ENCODE measurements around the gene INTS2.

The INTS2 gene

GRCh38 chr17:61849674-61850073, 78.1 kb downstream of the INTS2 start:
- Histone ChIP-seq H3K9me3 (no peaks in the 10 kb centered on the region), H3K27me3 (ENCODE audit: low read depth) (no peaks in the 10 kb centered on the region), H3K36me3 (replicated peaks) (peaks cover 31% of the 10 kb centered on the region), H3K4me3 (no peak overlapping the region), H3K4me1 (no peaks in the 10 kb centered on the region)
- in situ Hi-C loops (cut with MboI; ENCODE audit: low sequenced_read_pairs): no loop called here
- DNase-seq (ENCODE audit: low spot score in 2 of 2): no peak

DNA sequence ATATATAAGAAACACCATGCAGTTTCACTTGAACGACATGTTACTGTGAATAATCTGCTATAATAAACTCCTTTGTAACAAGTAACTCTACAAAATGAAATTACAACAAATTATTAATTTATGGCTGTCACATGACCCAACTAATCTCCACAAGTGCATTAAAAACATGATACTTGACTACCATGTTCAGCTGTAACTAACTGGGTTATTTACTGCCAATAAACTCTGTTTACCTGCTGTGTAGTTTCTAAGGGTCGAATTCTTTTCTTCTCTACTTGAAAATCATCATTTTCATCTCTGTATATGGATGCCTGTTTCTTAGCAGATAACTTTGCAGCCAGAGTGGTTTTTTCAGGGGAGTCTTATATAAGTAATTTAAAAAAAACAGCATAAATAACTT, 78.9 kb downstream of the INTS2 start:
- peaks cover 36% of the 10 kb centered on the region for H3K36me3 ChIP-seq (replicated peaks)
- in situ Hi-C loops (cut with MboI; ENCODE audit: low sequenced_read_pairs): no loop called here
- DNase-seq (ENCODE audit: low spot score in 2 of 2): no peak

GRCh38 chr17:61848247-61848646, 79.5 kb downstream of the INTS2 start:
- DNase-seq (ENCODE audit: low spot score in 2 of 2): no peak
- no peaks in the 10 kb centered on the region for H3K4me1 ChIP-seq
- no peaks in the 10 kb centered on the region for H3K9me3 ChIP-seq
- in situ Hi-C loops (cut with MboI; ENCODE audit: low sequenced_read_pairs): no loop called here
- H3K4me3 ChIP-seq: no peak overlapping the region
- H3K36me3 ChIP-seq (replicated peaks): peaks cover 38% of the 10 kb centered on the region
- H3K27me3 ChIP-seq (ENCODE audit: low read depth): no peaks in the 10 kb centered on the region

More for the DNA sequence above, 78.9 kb downstream of the INTS2 start:
- no peaks in the 10 kb centered on the region for H3K9me3 ChIP-seq
- H3K27me3 ChIP-seq (ENCODE audit: low read depth): no peaks in the 10 kb centered on the region
- H3K4me1 ChIP-seq: no peaks in the 10 kb centered on the region
- no peak overlapping the region for H3K4me3 ChIP-seq

- H3K27me3 ChIP-seq (ENCODE audit: low read depth): no peaks in the 10 kb centered on the region
- DNase-seq (ENCODE audit: low spot score in 2 of 2): no peak
- H3K4me3 ChIP-seq: no peak overlapping the region
- no peaks in the 10 kb centered on the region for H3K4me1 ChIP-seq
- H3K36me3 ChIP-seq (replicated peaks): peaks cover 35% of the 10 kb centered on the region
- no peaks in the 10 kb centered on the region for H3K9me3 ChIP-seq
- in situ Hi-C loops (cut with MboI; ENCODE audit: low sequenced_read_pairs): no loop called here
These were observed 80.1 kb downstream of the INTS2 start for GRCh38 chr17:61847659-61848058.

DNA sequence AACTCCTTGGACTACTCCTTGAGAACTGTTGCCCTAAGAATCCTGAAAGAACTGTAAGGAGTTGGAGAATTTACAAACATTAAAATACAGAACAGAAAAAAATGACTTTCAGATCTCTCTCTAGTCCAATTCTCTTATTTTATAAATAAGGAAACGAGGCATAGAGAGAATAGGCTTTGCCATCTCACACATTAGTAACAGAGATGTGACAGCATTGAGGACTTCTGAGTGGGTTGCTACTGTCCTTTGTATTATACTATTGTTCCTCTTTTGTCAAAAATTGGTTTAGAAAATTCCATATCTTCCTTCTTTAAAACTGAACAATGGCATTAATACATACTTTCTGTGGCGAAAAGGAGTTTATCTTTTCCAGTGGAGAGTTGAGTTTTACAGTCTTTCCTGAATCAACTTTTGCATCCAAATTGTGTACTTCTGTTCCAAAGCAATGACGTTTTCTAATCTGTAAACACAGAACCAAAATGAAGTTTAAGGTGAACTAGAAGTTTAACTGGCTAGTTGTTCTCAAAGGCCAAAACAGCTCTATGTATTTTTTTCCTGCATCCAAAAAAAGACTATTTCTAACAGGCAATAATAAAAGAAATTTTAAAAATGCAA, 80.9 kb downstream of the INTS2 start:
- no peaks in the 10 kb centered on the region for H3K9me3 ChIP-seq
- no peaks in the 10 kb centered on the region for H3K27me3 ChIP-seq (ENCODE audit: low read depth)
- in situ Hi-C loops (cut with MboI; ENCODE audit: low sequenced_read_pairs): no loop called here
- DNase-seq (ENCODE audit: low spot score in 2 of 2): no peak
- peaks cover 30% of the 10 kb centered on the region for H3K36me3 ChIP-seq (replicated peaks)
- H3K4me3 ChIP-seq: no peak overlapping the region
- H3K4me1 ChIP-seq: no peaks in the 10 kb centered on the region

DNA sequence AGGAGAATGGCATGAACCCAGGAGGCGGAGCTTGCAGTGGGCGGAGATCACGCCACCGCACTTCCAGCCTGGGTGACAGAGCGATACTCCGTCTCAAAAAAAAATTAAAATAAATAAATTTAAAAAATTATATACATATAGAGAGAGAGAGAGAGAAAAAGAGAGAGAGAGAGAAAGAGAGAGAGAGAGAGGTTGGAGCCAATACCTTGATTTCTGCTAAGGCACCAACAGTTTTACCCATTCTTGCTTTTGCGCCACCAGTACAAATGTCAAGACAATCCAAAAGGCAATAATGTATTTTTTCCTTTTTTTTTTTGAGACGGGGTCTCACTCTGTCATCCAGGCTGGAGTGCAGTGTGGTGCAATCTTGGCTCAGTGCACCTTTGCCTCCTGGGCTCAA, 81.7 kb downstream of the INTS2 start:
- Histone ChIP-seq H3K4me3 (no peak overlapping the region), H3K9me3 (no peaks in the 10 kb centered on the region), H3K4me1 (no peaks in the 10 kb centered on the region), H3K36me3 (replicated peaks) (peaks cover 31% of the 10 kb centered on the region), H3K27me3 (ENCODE audit: low read depth) (no peaks in the 10 kb centered on the region)
- no peak for DNase-seq (ENCODE audit: low spot score in 2 of 2)
- in situ Hi-C loops (cut with MboI; ENCODE audit: low sequenced_read_pairs): no loop called here

- in situ Hi-C loops (cut with MboI; ENCODE audit: low sequenced_read_pairs): no loop called here
- DNase-seq (ENCODE audit: low spot score in 2 of 2): no peak
- no peaks in the 10 kb centered on the region for H3K4me1 ChIP-seq
- peaks cover 30% of the 10 kb centered on the region for H3K36me3 ChIP-seq (replicated peaks)
- no peaks in the 10 kb centered on the region for H3K9me3 ChIP-seq
- no peaks in the 10 kb centered on the region for H3K27me3 ChIP-seq (ENCODE audit: low read depth)
- H3K4me3 ChIP-seq: no peak overlapping the region
These were observed 84.3 kb downstream of the INTS2 start for GRCh38 chr17:61843435-61843834.

GRCh38 chr17:61842899-61843298, 84.9 kb downstream of the INTS2 start:
- no peaks in the 10 kb centered on the region for H3K9me3 ChIP-seq
- H3K36me3 ChIP-seq (replicated peaks): peaks cover 30% of the 10 kb centered on the region
- H3K27me3 ChIP-seq (ENCODE audit: low read depth): no peaks in the 10 kb centered on the region
- no peak overlapping the region for H3K4me3 ChIP-seq
- H3K4me1 ChIP-seq: no peaks in the 10 kb centered on the region
- no peak for DNase-seq (ENCODE audit: low spot score in 2 of 2)
- in situ Hi-C loops (cut with MboI; ENCODE audit: low sequenced_read_pairs): no loop called here

DNA sequence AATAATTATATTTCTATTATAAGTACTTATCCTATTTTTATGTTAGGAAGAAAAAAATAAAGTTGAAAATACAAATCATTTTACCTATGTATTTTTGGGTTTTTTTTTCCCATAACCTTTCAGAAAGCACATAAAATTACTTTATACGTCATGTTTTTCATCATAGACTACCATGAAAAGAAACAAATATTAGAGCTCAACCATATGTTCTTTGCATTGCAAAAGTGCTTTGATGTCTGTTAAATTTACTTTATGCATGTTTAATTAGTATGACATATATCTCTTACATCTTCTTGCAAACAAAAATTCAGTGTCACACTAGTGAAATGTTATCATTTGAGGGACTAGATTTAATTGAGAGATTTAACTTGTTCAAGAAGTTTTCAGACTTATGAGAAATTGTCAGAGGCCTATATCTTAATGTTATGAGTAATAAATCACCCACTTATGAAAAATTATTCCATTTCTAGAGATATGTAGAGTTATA, 88.4 kb downstream of the INTS2 start:
- H3K9me3 ChIP-seq: no peaks in the 10 kb centered on the region
- in situ Hi-C loops (cut with MboI; ENCODE audit: low sequenced_read_pairs): loop anchor here (5.0 kb wide), 2 partner anchors 202 to 422 kb away; no protein-coding TSS in a partner anchor
- H3K4me1 ChIP-seq: peaks cover under 1% of the 10 kb centered on the region
- no peak overlapping the region for H3K4me3 ChIP-seq
- no peak for DNase-seq (ENCODE audit: low spot score in 2 of 2)
- no peaks in the 10 kb centered on the region for H3K27me3 ChIP-seq (ENCODE audit: low read depth)
- H3K36me3 ChIP-seq (replicated peaks): peaks cover 13% of the 10 kb centered on the region

DNA sequence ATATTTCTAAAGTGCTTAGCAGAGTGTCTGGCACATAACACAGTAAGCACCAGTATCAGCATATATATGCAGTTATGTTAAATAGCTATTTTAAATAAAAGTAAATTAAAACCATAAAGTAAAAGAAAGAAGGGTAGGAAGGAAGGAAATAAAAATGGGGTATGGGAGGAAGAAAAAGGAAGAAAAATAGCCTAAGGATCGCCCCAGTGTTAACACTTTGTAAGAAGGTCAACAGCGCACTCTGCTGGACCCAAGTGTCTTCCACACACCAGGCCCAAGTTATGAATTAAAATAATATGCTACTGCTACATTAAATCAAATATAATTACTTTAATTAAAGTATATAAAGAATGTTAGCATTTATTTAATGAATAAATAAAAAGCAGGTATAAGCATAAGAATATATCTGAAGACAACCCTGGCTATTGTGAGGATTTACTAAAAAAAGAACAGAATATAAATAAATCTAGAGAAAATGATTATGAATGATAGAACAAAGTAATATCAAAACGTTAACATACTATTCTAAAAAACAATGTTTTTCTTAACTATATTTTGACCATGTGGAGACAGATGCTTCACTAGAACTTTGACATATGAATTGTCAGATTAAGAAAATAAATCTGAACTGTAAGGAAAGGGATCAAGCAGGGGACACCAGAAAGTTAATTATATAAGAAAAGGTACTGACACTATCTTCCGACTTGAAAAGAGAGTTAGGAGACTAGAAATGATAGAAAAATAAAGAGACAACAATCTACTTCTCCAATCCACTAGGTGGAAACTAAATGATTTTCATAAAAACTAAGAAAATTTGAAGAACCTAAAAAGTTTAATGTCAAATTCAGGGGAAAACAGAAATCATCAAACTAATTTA, 90.4 kb downstream of the INTS2 start:
- DNase-seq (ENCODE audit: low spot score in 2 of 2): peak; percentile 50 to 78
- in situ Hi-C loops (cut with MboI; ENCODE audit: low sequenced_read_pairs): loop anchor here (5.0 kb wide), 2 partner anchors 200 to 420 kb away; no protein-coding TSS in a partner anchor
- peaks cover 5% of the 10 kb centered on the region for H3K36me3 ChIP-seq (replicated peaks)

GRCh38 chr17:61836266-61837174, 91.3 kb downstream of the INTS2 start:
- Histone ChIP-seq H3K27me3 (ENCODE audit: low read depth) (no peaks in the 10 kb centered on the region), H3K4me1 (peaks cover 18% of the 10 kb centered on the region), H3K4me3 (no peak overlapping the region), H3K36me3 (replicated peaks) (peaks cover 3% of the 10 kb centered on the region; the same call in 1 of the 2 replicates), H3K9me3 (no peaks in the 10 kb centered on the region)
- in situ Hi-C loops (cut with MboI; ENCODE audit: low sequenced_read_pairs): loop anchor here (5.0 kb wide), 2 partner anchors 199 to 419 kb away; no protein-coding TSS in a partner anchor
- no peak for DNase-seq (ENCODE audit: low spot score in 2 of 2)

More for the DNA sequence above, 90.4 kb downstream of the INTS2 start:
- Histone ChIP-seq H3K4me1 (peaks cover 17% of the 10 kb centered on the region), H3K4me3 (no peak overlapping the region), H3K27me3 (ENCODE audit: low read depth) (no peaks in the 10 kb centered on the region), H3K9me3 (no peaks in the 10 kb centered on the region)

- H3K4me3 ChIP-seq: no peak overlapping the region
- H3K36me3 ChIP-seq (replicated peaks): no peaks in the 10 kb centered on the region; the same call in 1 of the 2 replicates
- DNase-seq (ENCODE audit: low spot score in 2 of 2): no peak
- H3K9me3 ChIP-seq: no peaks in the 10 kb centered on the region
- peaks cover 18% of the 10 kb centered on the region for H3K4me1 ChIP-seq
- in situ Hi-C loops (cut with MboI; ENCODE audit: low sequenced_read_pairs): loop anchor here (5.0 kb wide), 2 partner anchors 198 to 418 kb away; no protein-coding TSS in a partner anchor
- no peaks in the 10 kb centered on the region for H3K27me3 ChIP-seq (ENCODE audit: low read depth)
These were observed 92.2 kb downstream of the INTS2 start for GRCh38 chr17:61835606-61836005.

- in situ Hi-C loops (cut with MboI; ENCODE audit: low sequenced_read_pairs): loop anchor here (5.0 kb wide), 2 partner anchors 197 to 417 kb away; no protein-coding TSS in a partner anchor
- Histone ChIP-seq H3K36me3 (replicated peaks) (no peaks in the 10 kb centered on the region; the same call in 1 of the 2 replicates), H3K27me3 (ENCODE audit: low read depth) (no peaks in the 10 kb centered on the region), H3K4me3 (no peak overlapping the region), H3K4me1 (peaks cover 18% of the 10 kb centered on the region), H3K9me3 (no peaks in the 10 kb centered on the region)
- DNase-seq (ENCODE audit: low spot score in 2 of 2): no peak
These were observed 93.2 kb downstream of the INTS2 start for GRCh38 chr17:61834610-61835009.
